ENCODE measurements around the gene LRMDA. TPM values are rescaled to one million over a fixed set of nuclear protein-coding genes. Genes with fewer than 3 reads are reported as not detected.

LRMDA gene
- total RNA-seq, 1 experiment from 2014 or later, result 4.8 TPM

- Histone ChIP-seq H3K4me3 (replicated peaks in 1 of 2; ENCODE audit: low read depth in 1 of 2, low read length in 2 of 2) (no peak overlapping the region), H3K27ac (ENCODE audit: low read depth, low read length) (no peak overlapping the region), H3K9me2 (ENCODE audit: insufficient read depth) (no peaks in the 10 kb centered on the region), H3K27me3 (ENCODE audit: insufficient read depth, low read length) (peaks cover 6% of the 10 kb centered on the region; the same call in 1 of the 2 replicates), H3K9ac (ENCODE audit: low read length) (no peak overlapping the region), H4K20me1 (ENCODE audit: insufficient read depth) (no peaks in the 10 kb centered on the region), H3K79me2 (ENCODE audit: insufficient read depth, low read length) (no peaks in the 10 kb centered on the region), H3K4me1 (ENCODE audit: control insufficient read depth in 1 of 2, insufficient read depth in 2 of 2, low read length in 2 of 2) (no peaks in the 10 kb centered on the region), H3K36me3 (ENCODE audit: control insufficient read depth in 1 of 2, insufficient read depth in 2 of 2, low read length in 2 of 2) (no peaks in the 10 kb centered on the region), H3K4me2 (ENCODE audit: low read length) (no peak overlapping the region), H3K9me3 (ENCODE audit: control insufficient read depth in 1 of 2, insufficient read depth in 1 of 2, low read depth in 1 of 2, low read length in 2 of 2) (no peaks in the 10 kb centered on the region), H2AFZ (ENCODE audit: low read depth, low read length, poor library complexity, severe bottlenecking) (no peak overlapping the region)
- TF ChIP-seq TCF7L2 (IDR thresholded peaks at IDR 0.05; ENCODE audit: borderline replicate concordance, extremely low read depth, insufficient read depth, insufficient read length) (no peak), EGR1 (IDR thresholded peaks at IDR 0.05; ENCODE audit: low read depth) (no peak), RAD21 (IDR thresholded peaks at IDR 0.05; ENCODE audit: low read depth) (no peak), FOSL1 (IDR thresholded peaks at IDR 0.05; ENCODE audit: low read depth) (no peak), ZBTB33 (IDR thresholded peaks at IDR 0.05; ENCODE audit: extremely low read depth, insufficient replicate concordance, low read length) (no peak), ZFX (IDR thresholded peaks at IDR 0.05) (no peak), SRF (IDR thresholded peaks at IDR 0.05; ENCODE audit: low read depth) (no peak), POLR2A (IDR thresholded peaks at IDR 0.05; ENCODE audit: borderline replicate concordance, extremely low read depth, insufficient read depth, insufficient read length) (no peak), ZNF274 (IDR thresholded peaks at IDR 0.05; ENCODE audit: low read depth, low read length) (no peak), POLR2AphosphoS5 (IDR thresholded peaks at IDR 0.05; ENCODE audit: low read depth, low read length) (no peak), YY1 (IDR thresholded peaks at IDR 0.05; ENCODE audit: extremely low read depth, insufficient replicate concordance, low read depth, low read length) (no peak), REST (IDR thresholded peaks at IDR 0.05; ENCODE audit: low read depth) (no peak), CTCF (IDR thresholded peaks at IDR 0.05 in 2 of 3, conservative IDR thresholded peaks at IDR 0.05 in 1 of 3; ENCODE audit: borderline replicate concordance in 1 of 3, insufficient read depth in 1 of 3, low read depth in 2 of 3, low read length in 2 of 3) (no peak), CEBPB (IDR thresholded peaks at IDR 0.05; ENCODE audit: low read depth) (no peak), EZH2 (IDR thresholded peaks at IDR 0.05) (no peak), ELF1 (IDR thresholded peaks at IDR 0.05; ENCODE audit: borderline replicate concordance, low read depth) (no peak), ATF3 (IDR thresholded peaks at IDR 0.05) (no peak)
- BruUV-seq (replicated peaks), result no TSS peak
- no peak for ATAC-seq
- intact Hi-C loops (cut with micrococcal nuclease), result no loop called here
- POLR2A ChIA-PET, result no interaction called here
- no peak for DNase-seq (ENCODE audit: low read depth, low spot score)
- RAD21 ChIA-PET (ENCODE audit: low non-redundant PET in 1 of 2, low total read pairs in 2 of 2, uncharacterized antibody in 2 of 2, unreplicated experiment in 2 of 2), result no interaction called here
- CTCF ChIA-PET, result no interaction called here
Observed at GRCh38 chr10:76178532-76179292, 747.3 kb downstream of the LRMDA start.

All from HCT116 (cell line).